SK-N-SH (cell line): ENCODE measurements around the gene OR2L13. TPM values are rescaled to one million over a fixed set of nuclear protein-coding genes. Genes with fewer than 3 reads are reported as not detected.

ENCODE experiments used
- CTCF ChIA-PET: fragments of 300-600, 350-600 bp; formaldehyde crosslinking; extraction: SDS; loops from one replicate; lab custom pipeline; 2021; lab: Yijun Ruan, JAX
- POLR2A ChIA-PET: fragments of 350-600 bp; sonication (Branson Sonifier 250); formaldehyde crosslinking; extraction: SDS; loops from one replicate; lab custom pipeline; 2020; ENCODE audit warnings: antibody characterized with exemption, inconsistent platforms; lab: Yijun Ruan, JAX
- DNase-seq: peaks from one replicate; pipeline ENCODE4 v3.0.0; 2012
- H2AFZ ChIP-seq: fragments of 200-600 bp; sonication (generic); 2 replicates; pipeline ENCODE4 v1.8.1; 2016; ENCODE audit warnings: antibody characterized with exemption, mild to moderate bottlenecking, low read depth
- H3F3A ChIP-seq: fragments of 200-600 bp; sonication (generic); replicated peaks from 2 replicates; pipeline ENCODE3; 2016; ENCODE audit warnings: antibody characterized with exemption, mild to moderate bottlenecking; ENCODE audit not compliant: insufficient read depth
- H3K27ac ChIP-seq, 2 experiments: fragments of 200-500 bp in 1 of 2; fragments of 200-600 bp in 1 of 2; sonication (Bioruptor generic) in 1 of 2; sonication (generic), shearing (Covaris generic) in 1 of 2; 2 replicates each; pipeline versions ENCODE4 v1.5.1 to v1.6.1; 2014 to 2016; ENCODE audit warnings: low read depth in 2 of 2, inconsistent platforms in 1 of 2, low read length in 1 of 2, mild to moderate bottlenecking in 1 of 2, mixed read lengths in 1 of 2
- H3K27me3 ChIP-seq: fragments of 200-600 bp; sonication (generic), shearing (Covaris generic); 2 replicates; pipeline ENCODE4 v1.6.1; 2016; ENCODE audit warnings: mixed run types; ENCODE audit not compliant: insufficient read depth
- H3K36me3 ChIP-seq, 2 experiments: fragments of 200-500 bp in 1 of 2; fragments of 200-600 bp in 1 of 2; sonication (Bioruptor generic) in 1 of 2; sonication (generic) in 1 of 2; replicated peaks in 1 of 2; 2 replicates each; pipeline versions ENCODE3 to v1.5.1; 2014 to 2016; ENCODE audit warnings: low read length in 1 of 2, mild to moderate bottlenecking in 1 of 2; ENCODE audit not compliant: insufficient read depth in 2 of 2, control insufficient read depth in 1 of 2
- H3K4me1 ChIP-seq, 2 experiments: fragments of 200-500 bp in 1 of 2; fragments of 200-600 bp in 1 of 2; sonication (Bioruptor generic) in 1 of 2; sonication (generic), shearing (Covaris generic) in 1 of 2; 2 replicates each; pipeline versions ENCODE4 v1.5.1 to v1.6.1; 2014 to 2016; ENCODE audit warnings: low read depth in 1 of 2, low read length in 1 of 2, mixed run types in 1 of 2; ENCODE audit not compliant: insufficient read depth in 2 of 2, control insufficient read depth in 1 of 2
- H3K4me2 ChIP-seq: fragments of 200-600 bp; sonication (generic), shearing (Covaris generic); 2 replicates; pipeline ENCODE4 v1.6.1; 2017; ENCODE audit warnings: mixed run types
- H3K4me3 ChIP-seq, 2 experiments: fragments of 200-500 bp in 1 of 2; fragments of 200-600 bp in 1 of 2; sonication (Bioruptor generic) in 1 of 2; sonication (generic), shearing (Covaris generic) in 1 of 2; 2 replicates each; pipeline versions ENCODE4 v1.5.1 to v1.8.1; 2014 to 2016; ENCODE audit warnings: low read depth in 2 of 2, inconsistent platforms in 1 of 2, low read length in 1 of 2, mild to moderate bottlenecking in 1 of 2, mixed read lengths in 1 of 2, moderate library complexity in 1 of 2
- H3K79me2 ChIP-seq: fragments of 200-600 bp; sonication (generic); 2 replicates; pipeline ENCODE4 v1.8.1; 2017; ENCODE audit warnings: mild to moderate bottlenecking; ENCODE audit not compliant: insufficient read depth
- H3K9ac ChIP-seq: fragments of 200-600 bp; sonication (generic); 2 replicates; pipeline ENCODE4 v1.6.1; 2017; ENCODE audit warnings: mixed run types
- H3K9me2 ChIP-seq: fragments of 200-600 bp; sonication (generic); 2 replicates; pipeline ENCODE4 v1.6.1; 2017; ENCODE audit warnings: mixed run types
- H3K9me3 ChIP-seq: fragments of 200-600 bp; sonication (generic); 2 replicates; pipeline ENCODE4 v1.6.1; 2017; ENCODE audit warnings: mixed run types, mild to moderate bottlenecking, moderate library complexity
- H4K20me1 ChIP-seq: fragments of 200-600 bp; sonication (generic); 2 replicates; pipeline ENCODE4 v1.6.1; 2017; ENCODE audit warnings: mild to moderate bottlenecking, mixed run types; ENCODE audit not compliant: insufficient read depth
- ELF1 ChIP-seq: IDR thresholded peaks from 2 replicates; pipeline ENCODE4 v1.4.0; 2012
- EZH2phosphoT487 ChIP-seq: fragments of 200-600 bp; sonication (generic); IDR thresholded peaks from 2 replicates; pipeline ENCODE4 v1.6.1; 2017; ENCODE audit warnings: low read depth, mixed run types, mild to moderate bottlenecking, antibody characterized with exemption, moderate library complexity, borderline replicate concordance
- FOSL2 ChIP-seq: IDR thresholded peaks from 2 replicates; pipeline ENCODE4 v1.4.0; 2012; ENCODE audit warnings: low read depth, mild to moderate bottlenecking, moderate library complexity, borderline replicate concordance
- FOXJ3 ChIP-seq: sonication (generic); formaldehyde crosslinking; IDR thresholded peaks from 2 replicates; pipeline ENCODE4 v1.5.1; 2020; ENCODE audit warnings: mild to moderate bottlenecking, missing genetic modification reagents
- GATA2 ChIP-seq: sonication (generic); formaldehyde crosslinking; IDR thresholded peaks from 2 replicates; pipeline ENCODE4 v1.5.0; 2020; ENCODE audit warnings: mild to moderate bottlenecking, missing genetic modification reagents
- JUND ChIP-seq: IDR thresholded peaks from 2 replicates; pipeline ENCODE4 v1.4.0; 2012
- MXI1 ChIP-seq: IDR thresholded peaks from 2 replicates; pipeline ENCODE4 v1.6.1; 2012; ENCODE audit warnings: mild to moderate bottlenecking, low read depth, low read length, improper control_type of control experiment
- NFIC ChIP-seq: IDR thresholded peaks from 2 replicates; pipeline ENCODE4 v1.4.0; 2012; ENCODE audit warnings: borderline replicate concordance
- RFX5 ChIP-seq: IDR thresholded peaks from 2 replicates; pipeline ENCODE4 v1.6.1; 2012; ENCODE audit warnings: mild to moderate bottlenecking, improper control_type of control experiment, low read length
- RXRA ChIP-seq: IDR thresholded peaks from 2 replicates; pipeline ENCODE4 v1.4.0; 2012; ENCODE audit warnings: low read depth, mild to moderate bottlenecking, borderline replicate concordance
- SIN3A ChIP-seq: IDR thresholded peaks from 2 replicates; pipeline ENCODE4 v1.6.1; 2012; ENCODE audit warnings: low read depth, mild to moderate bottlenecking, low read length, moderate library complexity, borderline replicate concordance
- SMC3 ChIP-seq: IDR thresholded peaks from 2 replicates; pipeline ENCODE4 v1.6.1; 2012; ENCODE audit warnings: low read depth, low read length, improper control_type of control experiment
- TAF1 ChIP-seq: IDR thresholded peaks from 2 replicates; pipeline ENCODE4 v1.6.1; 2012; ENCODE audit warnings: low read depth, mild to moderate bottlenecking, low read length, moderate library complexity, borderline replicate concordance
- TCF12 ChIP-seq: IDR thresholded peaks from 2 replicates; pipeline ENCODE4 v1.4.0; 2012
- TEAD4 ChIP-seq: IDR thresholded peaks from 2 replicates; pipeline ENCODE4 v1.4.0; 2012; ENCODE audit warnings: mild to moderate bottlenecking, borderline replicate concordance; ENCODE audit not compliant: insufficient read depth
- YY1 ChIP-seq: IDR thresholded peaks from 2 replicates; pipeline ENCODE4 v1.4.0; 2012; ENCODE audit warnings: low read depth, mild to moderate bottlenecking
- WGBS: methylation state at CpG from one replicate; pipeline ENCODE4 v1.1.6; 2017; ENCODE audit warnings: low lambda C conversion rate; 5-methylcytosine and 5-hydroxymethylcytosine counted together
- polyA plus RNA-seq, 3 experiments: library from polyadenylated mRNA; depleted of rRNA; stranded (reverse); fragments of >200 nt; gene quantifications; 2 replicates each; pipeline ENCODE4 v1.2.3, GENCODE V29; 2012
- TF ChIP-seq, protein P1 (sequence below): IDR thresholded peaks from 2 replicates; pipeline ENCODE4; 2012
- TF ChIP-seq, protein P2 (sequence below): fragments of 200-600 bp; sonication (generic); IDR thresholded peaks from 2 replicates; pipeline ENCODE4 v1.6.1; 2017; ENCODE audit warnings: antibody characterized with exemption, mild to moderate bottlenecking, moderate library complexity
- TF ChIP-seq, protein P3 (sequence below): fragments of 150-350 bp; IDR thresholded peaks from 2 replicates; pipeline ENCODE4 v1.6.1; 2016; ENCODE audit warnings: mild to moderate bottlenecking, low read depth, low read length
- TF ChIP-seq, protein P4 (sequence below): IDR thresholded peaks from 2 replicates; pipeline ENCODE4 v1.6.1; 2012; ENCODE audit warnings: mild to moderate bottlenecking, low read depth, low read length, moderate library complexity
- TF ChIP-seq, protein P5 (sequence below): fragments of 150-350 bp; IDR thresholded peaks from 2 replicates; pipeline ENCODE4 v1.6.1; 2017; ENCODE audit warnings: antibody characterized with exemption, low read length, low read depth, borderline replicate concordance

Gene OR2L13
- polyA plus RNA-seq, 1 of the 3 experiments (the other 2 are of a cell fraction): 0.23 TPM

DNA sequence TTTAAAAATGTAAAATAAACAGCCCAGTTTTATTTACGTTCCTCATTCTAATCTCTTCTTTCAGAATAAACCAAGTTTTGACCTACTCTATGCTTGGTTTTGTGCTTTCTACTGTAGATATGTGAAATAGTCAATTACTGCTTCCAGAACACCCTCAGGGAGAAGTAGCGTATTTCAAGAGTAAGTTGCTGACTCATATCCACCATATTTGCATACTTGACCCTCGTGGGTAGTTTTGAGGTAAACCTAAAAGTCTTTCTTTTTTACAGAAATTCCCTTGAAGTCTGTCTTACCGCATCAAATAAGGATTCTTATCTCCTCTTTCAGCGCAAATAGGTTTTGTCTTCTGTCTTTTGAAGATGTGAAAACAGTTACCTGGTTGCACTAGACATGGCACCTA is 49.8 kb upstream of the OR2L13 start:
- ChIA-PET POLR2A (no interaction called here), CTCF (no interaction called here)
- Histone ChIP-seq H3K4me2 (no peak overlapping the region), H3K27ac (no peak overlapping the region), H3K36me3 (no peaks in the 10 kb centered on the region), H3K27me3 (no peaks in the 10 kb centered on the region), H4K20me1 (no peaks in the 10 kb centered on the region), H3F3A (no peaks in the 10 kb centered on the region), H3K4me1 (no peaks in the 10 kb centered on the region), H3K79me2 (no peaks in the 10 kb centered on the region), H3K9me2 (no peaks in the 10 kb centered on the region), H3K4me3 (no peak overlapping the region), H3K9ac (no peak overlapping the region), H3K9me3 (no peaks in the 10 kb centered on the region), H2AFZ (no peak overlapping the region)
- DNase-seq: no peak
- 2% methylated on average over 5 of the region's 5 CpGs for WGBS
- no peak for TF ChIP-seq SIN3A
- no peak for TF ChIP-seq RXRA
- no peak for TF ChIP-seq TEAD4
- TF ChIP-seq FOSL2: no peak
- TF ChIP-seq ELF1: no peak
- TF ChIP-seq YY1: no peak
- TF ChIP-seq, protein P1, sequence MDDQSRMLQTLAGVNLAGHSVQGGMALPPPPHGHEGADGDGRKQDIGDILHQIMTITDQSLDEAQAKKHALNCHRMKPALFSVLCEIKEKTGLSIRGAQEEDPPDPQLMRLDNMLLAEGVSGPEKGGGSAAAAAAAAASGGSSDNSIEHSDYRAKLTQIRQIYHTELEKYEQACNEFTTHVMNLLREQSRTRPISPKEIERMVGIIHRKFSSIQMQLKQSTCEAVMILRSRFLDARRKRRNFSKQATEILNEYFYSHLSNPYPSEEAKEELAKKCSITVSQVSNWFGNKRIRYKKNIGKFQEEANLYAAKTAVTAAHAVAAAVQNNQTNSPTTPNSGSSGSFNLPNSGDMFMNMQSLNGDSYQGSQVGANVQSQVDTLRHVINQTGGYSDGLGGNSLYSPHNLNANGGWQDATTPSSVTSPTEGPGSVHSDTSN: no peak

DNA sequence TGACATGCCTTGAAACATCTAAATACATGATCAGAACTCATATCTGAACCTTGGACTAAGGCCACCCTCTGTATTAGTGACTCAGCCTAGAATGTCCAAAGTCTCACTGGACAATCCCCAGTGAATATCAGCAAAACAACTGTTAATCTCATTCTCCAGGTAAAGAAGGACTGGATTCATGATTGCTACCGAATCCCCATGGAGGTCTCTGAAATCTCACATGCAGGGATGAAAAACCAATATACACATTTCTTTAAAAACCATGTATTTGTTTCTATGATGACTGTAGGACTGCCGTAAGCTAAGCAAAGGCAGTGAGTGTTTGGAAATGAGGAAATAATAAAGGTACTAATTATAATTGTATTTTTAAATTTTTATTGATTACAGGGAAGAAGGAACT is 48.4 kb upstream of the OR2L13 start, which contains the start of gene OR2L3:
Gene OR2L3, plus strand, starts transcription at position 301 of the 400 bp plus-strand sequence. CDS start 13,846 bp downstream, outside the sequence.
- 3% methylated on average over 2 of the region's 2 CpGs for WGBS
- Histone ChIP-seq H3K27ac (no peak within 1 kb of the TSS), H3K4me1 (no peaks in the 10 kb centered on the region), H3K36me3 (no peaks in the 10 kb centered on the region), H2AFZ (no peak within 1 kb of the TSS), H3K9me3 (no peaks in the 10 kb centered on the region), H3K9me2 (no peaks in the 10 kb centered on the region), H3K9ac (no peak within 1 kb of the TSS), H3K79me2 (no peaks in the 10 kb centered on the region), H3F3A (no peaks in the 10 kb centered on the region), H3K27me3 (no peaks in the 10 kb centered on the region), H3K4me3 (no peak within 1 kb of the TSS), H4K20me1 (no peaks in the 10 kb centered on the region), H3K4me2 (no peak within 1 kb of the TSS)
- ChIA-PET POLR2A (no interaction called here), CTCF (no interaction called here)
- no peak for DNase-seq
- TF ChIP-seq FOXJ3 (no peak), TEAD4 (no peak), RXRA (no peak), TCF12 (no peak), EZH2phosphoT487 (no peak), GATA2 (CRISPR knock-in tag) (no peak), SMC3 (no peak), NFIC (no peak), RFX5 (no peak), TAF1 (no peak), MXI1 (no peak), JUND (no peak), YY1 (no peak)
- TF ChIP-seq, protein P2, sequence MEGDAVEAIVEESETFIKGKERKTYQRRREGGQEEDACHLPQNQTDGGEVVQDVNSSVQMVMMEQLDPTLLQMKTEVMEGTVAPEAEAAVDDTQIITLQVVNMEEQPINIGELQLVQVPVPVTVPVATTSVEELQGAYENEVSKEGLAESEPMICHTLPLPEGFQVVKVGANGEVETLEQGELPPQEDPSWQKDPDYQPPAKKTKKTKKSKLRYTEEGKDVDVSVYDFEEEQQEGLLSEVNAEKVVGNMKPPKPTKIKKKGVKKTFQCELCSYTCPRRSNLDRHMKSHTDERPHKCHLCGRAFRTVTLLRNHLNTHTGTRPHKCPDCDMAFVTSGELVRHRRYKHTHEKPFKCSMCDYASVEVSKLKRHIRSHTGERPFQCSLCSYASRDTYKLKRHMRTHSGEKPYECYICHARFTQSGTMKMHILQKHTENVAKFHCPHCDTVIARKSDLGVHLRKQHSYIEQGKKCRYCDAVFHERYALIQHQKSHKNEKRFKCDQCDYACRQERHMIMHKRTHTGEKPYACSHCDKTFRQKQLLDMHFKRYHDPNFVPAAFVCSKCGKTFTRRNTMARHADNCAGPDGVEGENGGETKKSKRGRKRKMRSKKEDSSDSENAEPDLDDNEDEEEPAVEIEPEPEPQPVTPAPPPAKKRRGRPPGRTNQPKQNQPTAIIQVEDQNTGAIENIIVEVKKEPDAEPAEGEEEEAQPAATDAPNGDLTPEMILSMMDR: no peak
- TF ChIP-seq, protein P3, sequence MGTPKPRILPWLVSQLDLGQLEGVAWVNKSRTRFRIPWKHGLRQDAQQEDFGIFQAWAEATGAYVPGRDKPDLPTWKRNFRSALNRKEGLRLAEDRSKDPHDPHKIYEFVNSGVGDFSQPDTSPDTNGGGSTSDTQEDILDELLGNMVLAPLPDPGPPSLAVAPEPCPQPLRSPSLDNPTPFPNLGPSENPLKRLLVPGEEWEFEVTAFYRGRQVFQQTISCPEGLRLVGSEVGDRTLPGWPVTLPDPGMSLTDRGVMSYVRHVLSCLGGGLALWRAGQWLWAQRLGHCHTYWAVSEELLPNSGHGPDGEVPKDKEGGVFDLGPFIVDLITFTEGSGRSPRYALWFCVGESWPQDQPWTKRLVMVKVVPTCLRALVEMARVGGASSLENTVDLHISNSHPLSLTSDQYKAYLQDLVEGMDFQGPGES: no peak
- TF ChIP-seq, protein P4, sequence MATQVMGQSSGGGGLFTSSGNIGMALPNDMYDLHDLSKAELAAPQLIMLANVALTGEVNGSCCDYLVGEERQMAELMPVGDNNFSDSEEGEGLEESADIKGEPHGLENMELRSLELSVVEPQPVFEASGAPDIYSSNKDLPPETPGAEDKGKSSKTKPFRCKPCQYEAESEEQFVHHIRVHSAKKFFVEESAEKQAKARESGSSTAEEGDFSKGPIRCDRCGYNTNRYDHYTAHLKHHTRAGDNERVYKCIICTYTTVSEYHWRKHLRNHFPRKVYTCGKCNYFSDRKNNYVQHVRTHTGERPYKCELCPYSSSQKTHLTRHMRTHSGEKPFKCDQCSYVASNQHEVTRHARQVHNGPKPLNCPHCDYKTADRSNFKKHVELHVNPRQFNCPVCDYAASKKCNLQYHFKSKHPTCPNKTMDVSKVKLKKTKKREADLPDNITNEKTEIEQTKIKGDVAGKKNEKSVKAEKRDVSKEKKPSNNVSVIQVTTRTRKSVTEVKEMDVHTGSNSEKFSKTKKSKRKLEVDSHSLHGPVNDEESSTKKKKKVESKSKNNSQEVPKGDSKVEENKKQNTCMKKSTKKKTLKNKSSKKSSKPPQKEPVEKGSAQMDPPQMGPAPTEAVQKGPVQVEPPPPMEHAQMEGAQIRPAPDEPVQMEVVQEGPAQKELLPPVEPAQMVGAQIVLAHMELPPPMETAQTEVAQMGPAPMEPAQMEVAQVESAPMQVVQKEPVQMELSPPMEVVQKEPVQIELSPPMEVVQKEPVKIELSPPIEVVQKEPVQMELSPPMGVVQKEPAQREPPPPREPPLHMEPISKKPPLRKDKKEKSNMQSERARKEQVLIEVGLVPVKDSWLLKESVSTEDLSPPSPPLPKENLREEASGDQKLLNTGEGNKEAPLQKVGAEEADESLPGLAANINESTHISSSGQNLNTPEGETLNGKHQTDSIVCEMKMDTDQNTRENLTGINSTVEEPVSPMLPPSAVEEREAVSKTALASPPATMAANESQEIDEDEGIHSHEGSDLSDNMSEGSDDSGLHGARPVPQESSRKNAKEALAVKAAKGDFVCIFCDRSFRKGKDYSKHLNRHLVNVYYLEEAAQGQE: no peak
- TF ChIP-seq, protein P5, sequence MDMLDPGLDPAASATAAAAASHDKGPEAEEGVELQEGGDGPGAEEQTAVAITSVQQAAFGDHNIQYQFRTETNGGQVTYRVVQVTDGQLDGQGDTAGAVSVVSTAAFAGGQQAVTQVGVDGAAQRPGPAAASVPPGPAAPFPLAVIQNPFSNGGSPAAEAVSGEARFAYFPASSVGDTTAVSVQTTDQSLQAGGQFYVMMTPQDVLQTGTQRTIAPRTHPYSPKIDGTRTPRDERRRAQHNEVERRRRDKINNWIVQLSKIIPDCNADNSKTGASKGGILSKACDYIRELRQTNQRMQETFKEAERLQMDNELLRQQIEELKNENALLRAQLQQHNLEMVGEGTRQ: no peak
